Neutrophil (primary cell): ENCODE results near the gene EXOC4.
"Not testable (repeated sequence)": the region's sequence is repeated elsewhere in the genome, so short reads cannot be mapped to it uniquely, and the experiment has no call there.

Source experiments
- H3K27ac ChIP-seq: fragments of 200-600 bp; sonication (generic); 2 replicates; pipeline ENCODE4 v1.5.1; 2016; ENCODE audit warnings: mild to moderate bottlenecking, moderate library complexity
- H3K27me3 ChIP-seq: fragments of 200-600 bp; sonication (generic); 2 replicates; pipeline ENCODE4 v1.6.0; 2016; ENCODE audit warnings: mild to moderate bottlenecking
- H3K36me3 ChIP-seq: fragments of 200-600 bp; sonication (generic); 2 replicates; pipeline ENCODE4 v1.5.1; 2017
- H3K4me1 ChIP-seq, 2 experiments: fragments of 200-600 bp in 1 of 2; sonication (generic) in 1 of 2; 1 replicate in 1 of 2; 2 replicates in 1 of 2; pipeline versions ENCODE4 v1.5.1 to v1.6.1; 2013 to 2016; ENCODE audit warnings: low read depth in 1 of 2, low read length in 1 of 2, mild to moderate bottlenecking in 1 of 2, moderate library complexity in 1 of 2; ENCODE audit not compliant: control insufficient read depth in 1 of 2, insufficient read depth in 1 of 2
- H3K4me3 ChIP-seq, 2 experiments: fragments of 200-600 bp in 1 of 2; sonication (generic) in 1 of 2; 1 replicate in 1 of 2; 2 replicates in 1 of 2; pipeline ENCODE4 v1.5.1; 2013 to 2016; ENCODE audit warnings: low read depth in 1 of 2, low read length in 1 of 2, mild to moderate bottlenecking in 1 of 2, moderate library complexity in 1 of 2
- H3K9me3 ChIP-seq: fragments of 200-600 bp; sonication (generic); 2 replicates; pipeline ENCODE4 v1.5.1; 2016
- TF ChIP-seq, protein P1 (sequence below): fragments of 200-600 bp; sonication (generic); IDR thresholded peaks from 2 replicates; pipeline ENCODE4 v1.5.1; 2016; ENCODE audit warnings: antibody characterized with exemption

Gene EXOC4

DNA sequence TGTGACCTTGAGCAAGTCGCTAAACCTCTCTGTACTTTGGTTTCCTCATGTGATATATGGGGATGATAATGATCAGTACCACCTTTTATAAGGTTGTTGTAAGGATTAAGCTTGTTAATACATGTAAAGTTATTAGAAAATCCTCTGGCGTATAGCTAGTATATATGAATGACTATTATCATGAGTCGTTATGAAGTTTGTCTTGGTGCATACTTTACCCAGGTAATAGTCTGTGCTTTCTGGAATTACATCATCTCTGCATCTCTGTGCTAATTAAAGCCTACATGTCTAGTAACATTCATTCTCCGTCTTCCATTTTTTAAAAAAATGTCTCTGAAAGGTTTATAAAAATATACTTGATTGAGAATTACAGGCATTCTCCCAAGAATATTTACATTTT, 524.8 kb downstream of the EXOC4 start:
- no peaks in the 10 kb centered on the region for H3K27me3 ChIP-seq
- no peaks in the 10 kb centered on the region for H3K9me3 ChIP-seq
- TF ChIP-seq, protein P1, sequence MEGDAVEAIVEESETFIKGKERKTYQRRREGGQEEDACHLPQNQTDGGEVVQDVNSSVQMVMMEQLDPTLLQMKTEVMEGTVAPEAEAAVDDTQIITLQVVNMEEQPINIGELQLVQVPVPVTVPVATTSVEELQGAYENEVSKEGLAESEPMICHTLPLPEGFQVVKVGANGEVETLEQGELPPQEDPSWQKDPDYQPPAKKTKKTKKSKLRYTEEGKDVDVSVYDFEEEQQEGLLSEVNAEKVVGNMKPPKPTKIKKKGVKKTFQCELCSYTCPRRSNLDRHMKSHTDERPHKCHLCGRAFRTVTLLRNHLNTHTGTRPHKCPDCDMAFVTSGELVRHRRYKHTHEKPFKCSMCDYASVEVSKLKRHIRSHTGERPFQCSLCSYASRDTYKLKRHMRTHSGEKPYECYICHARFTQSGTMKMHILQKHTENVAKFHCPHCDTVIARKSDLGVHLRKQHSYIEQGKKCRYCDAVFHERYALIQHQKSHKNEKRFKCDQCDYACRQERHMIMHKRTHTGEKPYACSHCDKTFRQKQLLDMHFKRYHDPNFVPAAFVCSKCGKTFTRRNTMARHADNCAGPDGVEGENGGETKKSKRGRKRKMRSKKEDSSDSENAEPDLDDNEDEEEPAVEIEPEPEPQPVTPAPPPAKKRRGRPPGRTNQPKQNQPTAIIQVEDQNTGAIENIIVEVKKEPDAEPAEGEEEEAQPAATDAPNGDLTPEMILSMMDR: no peak

DNA sequence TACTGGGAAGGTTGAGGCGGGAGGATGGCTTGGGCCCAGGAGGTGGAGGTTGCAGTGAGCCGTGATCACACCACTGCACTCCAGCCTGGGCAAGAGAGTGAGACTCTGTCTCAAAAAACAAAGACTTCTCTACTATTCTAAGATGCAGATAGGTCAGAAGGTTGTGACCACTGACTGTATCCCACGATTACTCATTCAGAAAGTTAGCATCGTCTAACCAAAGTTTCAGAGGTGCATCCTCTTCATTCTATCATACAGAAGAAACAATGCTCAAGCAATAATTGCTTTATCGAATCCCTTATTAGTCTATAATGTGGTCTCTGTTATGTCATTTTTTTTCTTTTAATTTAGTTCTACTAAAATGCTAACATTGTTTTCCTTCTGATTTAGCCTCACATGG, 525.6 kb downstream of the EXOC4 start:
- Histone ChIP-seq H3K4me1 (no peaks in the 10 kb centered on the region), H3K27me3 (no peaks in the 10 kb centered on the region), H3K4me3 (no peak overlapping the region), H3K36me3 (no peaks in the 10 kb centered on the region), H3K27ac (no peak overlapping the region), H3K9me3 (no peaks in the 10 kb centered on the region)
- TF ChIP-seq, protein P1: no peak

More for the DNA sequence above, 524.8 kb downstream of the EXOC4 start:
- no peaks in the 10 kb centered on the region for H3K36me3 ChIP-seq
- no peak overlapping the region for H3K27ac ChIP-seq
- no peaks in the 10 kb centered on the region for H3K4me1 ChIP-seq
- no peak overlapping the region for H3K4me3 ChIP-seq

DNA sequence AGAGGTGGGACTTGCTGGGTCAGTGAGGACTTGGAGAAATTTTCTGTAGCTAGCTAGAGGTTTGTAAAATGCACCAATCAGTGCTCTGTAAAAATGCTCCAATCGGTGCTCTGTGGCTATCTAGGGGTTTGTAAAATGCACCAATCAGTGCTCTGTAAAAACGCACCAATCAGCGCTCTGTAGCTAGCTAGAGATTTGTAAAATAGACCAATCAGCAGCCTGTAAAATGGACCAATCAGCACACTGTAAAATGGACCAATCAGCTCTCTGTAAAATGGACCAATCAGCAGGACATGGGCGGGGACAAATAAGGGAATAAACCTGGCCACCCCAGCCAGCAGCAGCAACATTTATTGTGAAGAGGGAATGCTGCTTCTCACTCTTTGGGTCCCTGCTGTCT, 526.7 kb downstream of the EXOC4 start:
- H3K9me3 ChIP-seq, H3K4me3 ChIP-seq, H3K36me3 ChIP-seq, H3K27me3 ChIP-seq, H3K4me1 ChIP-seq, H3K27ac ChIP-seq: not testable (repeated sequence)

DNA sequence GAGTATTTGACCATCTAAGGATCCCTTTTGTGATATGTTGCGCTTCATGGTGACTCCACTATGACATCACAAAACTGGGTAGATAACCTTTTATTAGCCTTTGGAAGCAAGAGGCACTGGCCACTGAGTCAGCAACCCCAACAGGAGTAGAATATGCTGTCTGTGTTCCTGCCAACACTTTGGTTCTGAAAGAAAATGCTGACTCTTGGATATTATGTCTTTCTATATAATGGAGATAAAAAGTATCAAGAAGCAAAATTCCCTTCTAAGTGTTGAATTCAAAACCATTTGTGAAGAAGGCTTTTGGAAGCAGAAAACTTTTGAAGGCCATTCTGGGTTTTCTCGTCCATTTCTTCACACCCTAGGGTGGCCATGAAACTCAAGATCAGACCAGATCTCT, 528.0 kb downstream of the EXOC4 start:
- Histone ChIP-seq H3K4me3 (no peak overlapping the region), H3K4me1 (no peaks in the 10 kb centered on the region), H3K27ac (no peak overlapping the region), H3K27me3 (no peaks in the 10 kb centered on the region), H3K9me3 (no peaks in the 10 kb centered on the region), H3K36me3 (no peaks in the 10 kb centered on the region)
- TF ChIP-seq, protein P1: no peak

DNA sequence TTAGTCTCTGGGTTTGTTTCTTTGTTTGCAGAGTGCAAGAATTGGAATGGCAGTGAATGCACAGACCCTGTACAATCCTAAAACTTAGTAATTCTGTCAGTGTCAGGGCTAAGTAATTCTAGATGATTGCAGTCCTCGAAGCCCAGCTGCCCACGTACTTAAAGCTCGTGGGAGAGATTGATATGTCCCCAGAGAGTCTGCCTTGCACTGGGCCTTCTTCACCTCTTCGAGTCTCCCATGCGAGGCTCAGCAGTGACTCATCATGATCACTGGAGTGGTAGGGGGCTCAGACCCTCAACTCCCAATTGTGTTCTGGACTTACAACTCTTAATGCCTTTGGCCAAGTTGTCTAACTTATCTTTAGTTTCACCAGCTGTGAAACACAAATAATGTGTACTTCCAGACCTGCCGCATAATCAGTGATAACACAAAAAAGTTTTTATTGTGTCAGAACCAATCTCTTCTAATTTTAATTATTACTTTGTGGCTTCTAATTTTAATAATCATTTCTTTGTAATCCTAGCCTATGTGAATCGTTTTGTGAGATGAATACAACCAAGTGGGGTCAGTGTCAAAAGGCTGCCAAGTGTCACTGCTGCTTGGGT, 528.7 kb downstream of the EXOC4 start:
- Histone ChIP-seq H3K36me3 (no peaks in the 10 kb centered on the region), H3K27me3 (no peaks in the 10 kb centered on the region), H3K4me3 (no peak overlapping the region), H3K4me1 (no peaks in the 10 kb centered on the region), H3K9me3 (no peaks in the 10 kb centered on the region), H3K27ac (no peak overlapping the region)
- TF ChIP-seq, protein P1: no peak

DNA sequence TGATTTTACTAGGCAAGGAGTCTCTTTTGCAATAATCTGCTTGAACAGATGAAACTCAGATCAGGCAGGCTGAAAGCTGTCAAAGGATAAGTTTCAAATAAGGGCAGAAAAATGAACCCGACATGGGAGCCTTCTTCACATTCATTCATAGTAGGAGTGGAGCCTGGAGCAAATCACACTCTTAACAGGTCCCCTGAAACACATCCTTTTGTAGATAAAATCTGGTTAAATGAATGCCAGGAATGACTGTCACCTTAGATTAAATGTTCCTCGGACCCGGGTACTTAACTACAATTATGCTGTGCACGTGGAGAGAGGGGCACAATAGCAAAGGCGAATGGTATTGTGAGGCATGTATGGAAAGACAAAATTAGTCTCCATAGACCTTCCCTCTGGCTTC, 529.6 kb downstream of the EXOC4 start:
- TF ChIP-seq, protein P1: no peak
- H3K4me3 ChIP-seq: no peak overlapping the region
- H3K27ac ChIP-seq: no peak overlapping the region
- no peaks in the 10 kb centered on the region for H3K9me3 ChIP-seq
- H3K4me1 ChIP-seq: no peaks in the 10 kb centered on the region
- no peaks in the 10 kb centered on the region for H3K27me3 ChIP-seq
- no peaks in the 10 kb centered on the region for H3K36me3 ChIP-seq
